Measurements from ENCODE around the gene DIAPH1.
A peak's percentile ranks its signal among the peaks of the same experiment; 100 is the strongest.

DIAPH1 gene

GRCh38 chr5:141510850-141511601 lies 107.8 kb downstream of the DIAPH1 start:
- Histone ChIP-seq H3K36me3 (ENCODE audit: control insufficient read depth, insufficient read depth, low read length) (peaks cover 6% of the 10 kb centered on the region), H3K27me3 (ENCODE audit: control insufficient read depth, insufficient read depth, low read length) (no peaks in the 10 kb centered on the region), H3K27ac (ENCODE audit: low read depth, low read length) (no peak overlapping the region), H3K4me3 (ENCODE audit: low read length) (no peak overlapping the region), H3K9ac (ENCODE audit: low read length) (no peak overlapping the region), H3K4me1 (ENCODE audit: control insufficient read depth, insufficient read depth, low read length) (peaks cover 31% of the 10 kb centered on the region)

- H3K4me1 ChIP-seq (ENCODE audit: control insufficient read depth, insufficient read depth, low read length), result peaks cover 28% of the 10 kb centered on the region
- no peak overlapping the region for H3K9ac ChIP-seq (ENCODE audit: low read length)
- H3K4me3 ChIP-seq (ENCODE audit: low read length), result no peak overlapping the region
- no peaks in the 10 kb centered on the region for H3K27me3 ChIP-seq (ENCODE audit: control insufficient read depth, insufficient read depth, low read length)
- H3K27ac ChIP-seq (ENCODE audit: low read depth, low read length), result no peak overlapping the region
- peaks cover 7% of the 10 kb centered on the region for H3K36me3 ChIP-seq (ENCODE audit: control insufficient read depth, insufficient read depth, low read length)
Measured at GRCh38 chr5:141510160-141510559, 108.6 kb downstream of the DIAPH1 start.

- H3K4me3 ChIP-seq (ENCODE audit: low read length), result peak overlapping the region; percentile 45
- peaks cover 18% of the 10 kb centered on the region for H3K4me1 ChIP-seq (ENCODE audit: control insufficient read depth, insufficient read depth, low read length)
- no peak overlapping the region for H3K9ac ChIP-seq (ENCODE audit: low read length)
- no peaks in the 10 kb centered on the region for H3K27me3 ChIP-seq (ENCODE audit: control insufficient read depth, insufficient read depth, low read length)
- H3K27ac ChIP-seq (ENCODE audit: low read depth, low read length), result peak overlapping the region; percentile 83
- H3K36me3 ChIP-seq (ENCODE audit: control insufficient read depth, insufficient read depth, low read length), result peaks cover 9% of the 10 kb centered on the region
Measured at GRCh38 chr5:141508798-141509611, 109.8 kb downstream of the DIAPH1 start.

DNA sequence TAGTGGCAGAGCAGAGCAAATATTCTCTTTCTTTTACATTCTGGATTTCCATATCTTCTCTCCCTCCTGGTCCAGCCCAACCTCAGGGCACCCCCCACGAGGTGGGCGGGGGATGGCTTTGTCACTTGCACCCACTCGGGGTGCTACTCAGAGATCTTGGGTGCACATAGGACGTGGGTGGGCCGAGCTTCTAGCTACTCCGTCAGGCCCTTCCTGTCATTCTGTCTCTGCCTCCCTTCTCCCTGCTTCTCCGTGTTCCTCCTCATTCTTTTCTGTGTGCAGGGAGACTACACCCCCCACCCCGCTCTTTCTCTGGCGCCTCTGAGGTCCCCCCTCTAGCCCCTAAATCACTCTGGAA lies 110.4 kb downstream of the DIAPH1 start:
- peaks cover 17% of the 10 kb centered on the region for H3K4me1 ChIP-seq (ENCODE audit: control insufficient read depth, insufficient read depth, low read length)
- no peak overlapping the region for H3K9ac ChIP-seq (ENCODE audit: low read length)
- peak overlapping the region; percentile 45 for H3K4me3 ChIP-seq (ENCODE audit: low read length)
- no peaks in the 10 kb centered on the region for H3K27me3 ChIP-seq (ENCODE audit: control insufficient read depth, insufficient read depth, low read length)
- peak overlapping the region; percentile 83 for H3K27ac ChIP-seq (ENCODE audit: low read depth, low read length)
- H3K36me3 ChIP-seq (ENCODE audit: control insufficient read depth, insufficient read depth, low read length), result peaks cover 9% of the 10 kb centered on the region

DNA sequence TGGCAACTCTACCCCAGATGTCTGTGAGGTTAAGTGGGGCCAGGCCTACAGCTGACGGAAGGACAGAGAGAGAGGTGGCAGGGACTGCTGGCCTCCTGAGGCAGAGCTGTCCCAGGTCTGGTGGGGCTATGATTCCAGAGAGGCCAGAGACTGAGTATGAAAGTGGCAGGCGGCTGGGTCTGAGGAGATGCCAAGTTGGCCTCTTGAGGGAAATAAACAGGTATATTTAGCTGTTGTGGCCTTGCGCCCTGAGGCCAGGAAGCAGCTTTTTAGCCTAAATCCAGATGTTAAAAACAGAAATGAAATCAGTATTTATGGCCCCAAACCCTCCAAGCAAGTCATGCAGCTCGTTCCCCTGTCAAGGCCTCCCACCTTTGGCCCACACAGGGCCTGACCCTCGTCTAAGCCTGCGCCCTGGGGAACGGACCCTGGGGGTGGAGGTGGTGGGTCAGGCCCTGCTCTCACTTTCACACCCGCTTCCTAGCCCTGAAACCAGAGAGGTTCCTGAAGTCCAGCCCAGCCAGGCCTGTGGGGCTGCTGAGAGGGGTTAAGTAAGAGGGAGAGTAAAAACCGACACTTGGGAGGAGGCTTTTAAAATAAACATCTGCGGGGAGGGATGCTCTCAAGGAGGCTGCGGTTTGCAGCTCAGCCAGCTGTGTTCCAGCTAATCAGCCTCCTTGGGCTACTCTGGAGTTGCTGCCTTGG lies 111.3 kb downstream of the DIAPH1 start:
- Histone ChIP-seq H3K9ac (ENCODE audit: low read length) (no peak overlapping the region), H3K4me1 (ENCODE audit: control insufficient read depth, insufficient read depth, low read length) (peaks cover 17% of the 10 kb centered on the region), H3K27me3 (ENCODE audit: control insufficient read depth, insufficient read depth, low read length) (no peaks in the 10 kb centered on the region), H3K4me3 (ENCODE audit: low read length) (no peak overlapping the region), H3K27ac (ENCODE audit: low read depth, low read length) (peak overlapping the region; percentile 83), H3K36me3 (ENCODE audit: control insufficient read depth, insufficient read depth, low read length) (peaks cover 9% of the 10 kb centered on the region)

DNA sequence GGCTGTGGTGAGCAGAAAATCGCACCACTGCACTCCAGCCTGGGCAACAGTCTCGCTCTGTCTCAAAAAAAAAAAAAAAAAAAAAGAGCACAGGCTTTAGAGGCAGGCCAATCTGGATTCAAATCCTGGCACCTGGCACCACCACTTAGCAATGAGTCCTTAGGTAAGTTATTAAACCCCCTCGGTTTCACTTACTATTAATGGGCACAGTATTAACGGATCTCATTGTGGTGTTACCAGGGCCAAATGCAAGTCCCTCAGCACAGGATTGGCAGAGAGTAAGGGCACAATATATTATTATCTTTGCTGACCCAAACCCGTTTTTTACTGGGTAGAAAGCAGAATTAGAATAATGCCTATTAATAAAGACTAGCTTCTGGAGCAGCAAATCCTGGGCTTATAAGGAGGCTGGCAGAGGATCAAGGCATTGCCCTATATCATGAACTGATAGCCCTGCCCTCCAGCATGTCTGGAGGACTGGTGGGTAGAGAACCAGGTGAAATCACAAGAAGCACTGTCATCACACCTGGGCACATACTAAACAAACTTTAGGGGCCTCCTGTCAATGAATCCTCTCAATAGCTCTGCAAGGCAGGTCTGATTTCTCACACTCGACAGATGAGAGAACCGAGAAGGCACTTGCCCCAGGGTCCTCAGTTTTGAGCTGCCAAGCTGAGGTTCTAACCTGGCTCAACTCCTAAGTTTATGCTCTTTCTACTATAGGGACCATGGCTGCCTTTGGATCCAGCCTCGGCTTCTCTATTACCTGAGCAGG lies 112.2 kb downstream of the DIAPH1 start:
- peaks cover 8% of the 10 kb centered on the region for H3K36me3 ChIP-seq (ENCODE audit: control insufficient read depth, insufficient read depth, low read length)
- H3K4me3 ChIP-seq (ENCODE audit: low read length), result no peak overlapping the region
- no peak overlapping the region for H3K9ac ChIP-seq (ENCODE audit: low read length)
- H3K27me3 ChIP-seq (ENCODE audit: control insufficient read depth, insufficient read depth, low read length), result no peaks in the 10 kb centered on the region
- peak overlapping the region; percentile 83 for H3K27ac ChIP-seq (ENCODE audit: low read depth, low read length)
- peaks cover 17% of the 10 kb centered on the region for H3K4me1 ChIP-seq (ENCODE audit: control insufficient read depth, insufficient read depth, low read length)

- H3K36me3 ChIP-seq (ENCODE audit: control insufficient read depth, insufficient read depth, low read length), result peaks cover 2% of the 10 kb centered on the region
- no peak overlapping the region for H3K27ac ChIP-seq (ENCODE audit: low read depth, low read length)
- H3K27me3 ChIP-seq (ENCODE audit: control insufficient read depth, insufficient read depth, low read length), result no peaks in the 10 kb centered on the region
- H3K4me3 ChIP-seq (ENCODE audit: low read length), result no peak overlapping the region
- peaks cover 17% of the 10 kb centered on the region for H3K4me1 ChIP-seq (ENCODE audit: control insufficient read depth, insufficient read depth, low read length)
- no peak overlapping the region for H3K9ac ChIP-seq (ENCODE audit: low read length)
Measured at GRCh38 chr5:141504216-141504615, 114.6 kb downstream of the DIAPH1 start.

DNA sequence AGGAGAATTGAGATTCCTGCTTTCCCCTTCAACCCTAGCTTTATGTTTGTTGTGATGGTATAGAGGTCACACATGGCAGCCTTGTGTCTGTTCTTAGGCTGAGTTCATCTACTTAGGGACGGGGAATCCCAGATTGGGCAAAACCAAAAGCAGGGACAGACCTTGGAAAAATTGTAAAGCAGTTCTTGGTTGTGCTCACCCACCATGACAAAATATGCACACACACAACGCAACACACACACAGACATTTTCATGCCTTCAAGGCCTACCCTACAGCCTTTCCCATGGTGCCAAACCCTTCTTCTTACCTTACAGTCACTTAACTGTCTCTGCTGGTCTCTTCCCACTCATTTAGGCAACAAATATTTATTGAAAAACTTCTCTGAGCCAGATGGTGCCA lies 115.1 kb downstream of the DIAPH1 start:
- Histone ChIP-seq H3K36me3 (ENCODE audit: control insufficient read depth, insufficient read depth, low read length) (peaks cover 2% of the 10 kb centered on the region), H3K9ac (ENCODE audit: low read length) (no peak overlapping the region), H3K4me3 (ENCODE audit: low read length) (no peak overlapping the region)

GRCh38 chr5:141501761-141502160 lies 117.0 kb downstream of the DIAPH1 start:
- Histone ChIP-seq H3K27me3 (ENCODE audit: control insufficient read depth, insufficient read depth, low read length) (no peaks in the 10 kb centered on the region), H3K36me3 (ENCODE audit: control insufficient read depth, insufficient read depth, low read length) (peaks cover 7% of the 10 kb centered on the region), H3K4me3 (ENCODE audit: low read length) (no peak overlapping the region), H3K27ac (ENCODE audit: low read depth, low read length) (no peak overlapping the region), H3K9ac (ENCODE audit: low read length) (no peak overlapping the region), H3K4me1 (ENCODE audit: control insufficient read depth, insufficient read depth, low read length) (peaks cover 2% of the 10 kb centered on the region)

More for the DNA sequence above, 115.1 kb downstream of the DIAPH1 start:
- Histone ChIP-seq H3K27me3 (ENCODE audit: control insufficient read depth, insufficient read depth, low read length) (no peaks in the 10 kb centered on the region), H3K4me1 (ENCODE audit: control insufficient read depth, insufficient read depth, low read length) (peaks cover 17% of the 10 kb centered on the region), H3K27ac (ENCODE audit: low read depth, low read length) (no peak overlapping the region)

DNA sequence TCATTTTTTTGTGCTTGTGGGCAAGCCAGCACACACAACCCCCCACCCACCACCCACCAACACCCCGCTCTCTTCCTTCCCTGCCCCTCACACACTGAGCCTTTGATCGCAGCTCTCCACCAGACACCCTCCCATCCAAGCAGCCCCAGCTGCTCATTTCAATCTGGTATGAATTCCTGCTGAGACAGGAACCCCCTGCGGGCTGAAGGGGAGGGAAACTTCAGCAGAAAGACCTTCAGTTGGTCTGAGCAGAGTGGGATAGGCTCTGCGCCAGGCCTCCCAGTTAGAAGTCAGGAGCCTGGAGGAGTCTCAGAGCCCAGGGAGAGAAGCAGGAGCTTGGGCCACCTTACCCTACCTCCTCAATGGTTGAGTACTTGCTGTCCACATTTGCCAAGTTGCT lies 122.8 kb downstream of the DIAPH1 start:
- H3K36me3 ChIP-seq (ENCODE audit: control insufficient read depth, insufficient read depth, low read length), result peaks cover 8% of the 10 kb centered on the region
- H3K27me3 ChIP-seq (ENCODE audit: control insufficient read depth, insufficient read depth, low read length), result no peaks in the 10 kb centered on the region
- no peak overlapping the region for H3K27ac ChIP-seq (ENCODE audit: low read depth, low read length)
- H3K9ac ChIP-seq (ENCODE audit: low read length), result no peak overlapping the region
- H3K4me1 ChIP-seq (ENCODE audit: control insufficient read depth, insufficient read depth, low read length), result no peaks in the 10 kb centered on the region
- H3K4me3 ChIP-seq (ENCODE audit: low read length), result no peak overlapping the region

DNA sequence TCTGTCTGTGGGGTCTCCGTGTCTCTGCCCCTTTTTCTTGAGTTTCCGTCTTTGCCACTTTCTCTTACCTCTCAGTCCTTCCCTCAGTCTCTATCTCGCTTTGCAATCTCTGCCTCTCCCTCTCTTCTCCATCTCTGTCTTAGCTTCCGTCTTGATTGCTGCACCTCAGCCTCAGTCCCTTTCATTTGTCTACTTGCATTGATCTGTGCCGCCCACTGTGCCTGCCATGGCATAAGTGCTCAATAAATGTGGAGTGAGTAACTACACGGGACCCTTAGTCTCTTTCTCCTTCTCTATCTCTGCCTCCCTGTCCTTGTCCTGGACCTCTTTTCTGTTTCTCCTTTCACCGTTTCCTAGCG lies 123.4 kb downstream of the DIAPH1 start:
- Histone ChIP-seq H3K4me3 (ENCODE audit: low read length) (no peak overlapping the region), H3K36me3 (ENCODE audit: control insufficient read depth, insufficient read depth, low read length) (peaks cover 10% of the 10 kb centered on the region), H3K9ac (ENCODE audit: low read length) (no peak overlapping the region), H3K4me1 (ENCODE audit: control insufficient read depth, insufficient read depth, low read length) (no peaks in the 10 kb centered on the region), H3K27ac (ENCODE audit: low read depth, low read length) (no peak overlapping the region), H3K27me3 (ENCODE audit: control insufficient read depth, insufficient read depth, low read length) (no peaks in the 10 kb centered on the region)

All from rectal smooth muscle tissue (tissue), 1 donor.